Central memory CD8-positive, alpha-beta T cell (primary cell): ENCODE measurements around the gene WNT3A.
"Not testable (repeated sequence)": the region's sequence is repeated elsewhere in the genome, so short reads cannot be mapped to it uniquely, and the experiment has no call there.

Source experiments
- ATAC-seq: fragments of 150-1000 bp; cut with Tn5 transposase; replicated peaks from 2 replicates; pipeline ENCODE4 v1.10.0; 2022; ENCODE audit warnings: mild to moderate bottlenecking, moderate FRiP score, moderate number of reproducible peaks; ENCODE audit not compliant: poor library complexity, severe bottlenecking; ENCODE audit errors: extremely low read depth
- DNase-seq, 2 donors: peaks; one replicate each; pipeline ENCODE4 v3.0.0; 2021; ENCODE audit warnings: low spot score in 2 of 2
- H3K27ac Mint-ChIP-seq: one replicate; pipeline ENCODE4 v1.8.0; 2022; ENCODE audit warnings: low read depth, mild to moderate bottlenecking, moderate library complexity, mixed read lengths
- H3K27me3 Mint-ChIP-seq: one replicate; pipeline ENCODE4 v1.8.0; 2022; ENCODE audit warnings: mixed read lengths
- H3K36me3 Mint-ChIP-seq: one replicate; pipeline ENCODE4 v1.8.0; 2022; ENCODE audit warnings: mild to moderate bottlenecking, moderate library complexity, mixed read lengths; ENCODE audit not compliant: insufficient read depth
- H3K4me1 Mint-ChIP-seq: one replicate; pipeline ENCODE4 v1.8.0; 2022; ENCODE audit warnings: mixed read lengths
- H3K4me3 Mint-ChIP-seq: one replicate; pipeline ENCODE4 v1.8.0; 2022; ENCODE audit warnings: mild to moderate bottlenecking, moderate library complexity, mixed read lengths
- H3K9me3 Mint-ChIP-seq: one replicate; pipeline ENCODE4 v1.8.0; 2022; ENCODE audit warnings: mixed read lengths

WNT3A gene

DNA sequence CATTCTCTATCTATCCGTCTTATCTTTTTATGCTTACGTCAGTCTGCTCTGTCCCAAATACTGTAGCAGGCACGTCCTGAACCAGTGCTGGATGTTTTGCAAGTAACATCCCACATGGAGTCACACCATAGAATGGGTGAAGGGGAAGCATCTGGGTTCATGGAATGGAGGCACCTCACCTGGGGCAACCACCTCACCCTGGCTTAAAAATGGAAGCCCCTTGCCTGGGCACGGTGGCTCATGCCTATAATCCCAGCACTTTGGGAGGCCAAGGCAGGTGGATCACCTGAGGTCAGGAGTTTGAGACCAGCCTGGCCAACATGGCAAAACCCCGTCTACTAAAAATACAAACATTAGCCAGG is 12.9 kb downstream of the WNT3A start:
- ATAC-seq, H3K4me1 Mint-ChIP-seq, DNase-seq, H3K4me3 Mint-ChIP-seq, H3K27ac Mint-ChIP-seq, H3K36me3 Mint-ChIP-seq, H3K27me3 Mint-ChIP-seq, H3K9me3 Mint-ChIP-seq: not testable (repeated sequence)

DNA sequence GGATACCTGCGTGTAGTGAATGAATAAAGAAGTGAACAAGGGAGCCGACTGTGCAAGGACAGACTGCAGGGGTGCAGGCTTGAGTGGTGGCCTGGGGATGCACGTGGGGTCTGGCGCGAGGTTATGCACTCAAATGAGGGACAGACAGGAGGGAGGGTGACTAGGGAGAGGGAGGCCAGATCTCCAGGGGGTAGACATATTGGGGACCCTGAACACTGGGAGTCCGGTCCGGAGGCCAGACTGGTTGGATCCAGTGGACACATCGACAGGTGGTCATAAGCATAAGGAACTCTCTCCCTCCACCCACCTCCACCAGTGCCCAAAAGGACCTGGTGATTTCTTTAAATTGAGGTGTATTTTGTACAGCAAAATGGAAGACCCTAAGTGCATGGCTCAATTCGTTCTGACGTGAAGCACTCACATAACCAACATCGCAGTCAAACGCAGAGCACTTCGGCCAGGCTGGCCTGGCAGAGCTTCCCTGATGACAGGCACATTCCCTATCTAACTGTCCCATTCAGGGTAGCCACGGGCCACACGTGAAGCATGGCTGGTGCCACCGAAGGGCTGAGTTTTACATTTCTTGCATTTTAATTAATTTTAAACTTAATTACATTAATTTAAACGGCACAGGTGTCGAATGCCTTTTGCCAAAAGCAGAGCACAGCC is 14.0 kb downstream of the WNT3A start:
- Mint-ChIP-seq H3K4me1 (no peaks in the 10 kb centered on the region), H3K27ac (no peak overlapping the region), H3K27me3 (no peaks in the 10 kb centered on the region), H3K4me3 (no peak overlapping the region), H3K36me3 (peaks cover 1% of the 10 kb centered on the region), H3K9me3 (no peaks in the 10 kb centered on the region)
- no peak for DNase-seq
- ATAC-seq, result no peak

DNA sequence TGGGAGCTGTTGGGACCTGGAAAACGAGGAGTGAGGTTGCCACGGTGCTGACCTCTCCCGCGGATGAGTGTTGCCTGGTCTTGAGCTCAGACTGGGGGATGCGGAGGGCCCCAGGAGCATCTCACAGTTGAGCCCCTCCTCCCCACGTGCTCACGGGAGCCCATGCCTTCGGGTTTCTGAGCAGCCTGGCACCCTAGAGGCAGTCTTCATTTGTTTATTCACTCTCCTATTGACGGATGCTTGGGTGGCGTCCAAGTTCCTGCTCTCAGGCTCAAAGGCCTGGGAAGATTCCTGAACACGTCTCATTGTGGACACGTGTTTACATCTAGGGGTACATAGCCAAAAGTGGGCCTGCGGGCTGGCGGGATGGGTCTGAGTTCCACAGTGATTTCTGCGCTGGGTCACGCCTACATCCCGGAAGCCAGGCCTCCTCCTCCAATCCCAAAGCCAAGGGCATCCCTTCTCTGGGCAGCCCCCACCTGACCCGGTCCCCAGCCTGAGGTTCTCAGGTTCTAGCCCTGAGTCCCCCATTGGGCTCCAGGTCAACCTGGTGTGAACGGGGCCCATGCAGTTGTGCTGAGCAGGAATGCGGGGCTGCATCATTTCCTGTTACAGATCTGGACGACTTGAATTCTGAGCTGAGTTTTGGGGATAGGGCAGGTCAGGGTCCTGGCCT is 14.7 kb downstream of the WNT3A start:
- H3K9me3 Mint-ChIP-seq, result no peaks in the 10 kb centered on the region
- ATAC-seq (no peak), DNase-seq (no peak)
- peaks cover 1% of the 10 kb centered on the region for H3K36me3 Mint-ChIP-seq
- no peaks in the 10 kb centered on the region for H3K4me1 Mint-ChIP-seq
- no peaks in the 10 kb centered on the region for H3K27me3 Mint-ChIP-seq
- no peak overlapping the region for H3K4me3 Mint-ChIP-seq
- H3K27ac Mint-ChIP-seq, result no peak overlapping the region

DNA sequence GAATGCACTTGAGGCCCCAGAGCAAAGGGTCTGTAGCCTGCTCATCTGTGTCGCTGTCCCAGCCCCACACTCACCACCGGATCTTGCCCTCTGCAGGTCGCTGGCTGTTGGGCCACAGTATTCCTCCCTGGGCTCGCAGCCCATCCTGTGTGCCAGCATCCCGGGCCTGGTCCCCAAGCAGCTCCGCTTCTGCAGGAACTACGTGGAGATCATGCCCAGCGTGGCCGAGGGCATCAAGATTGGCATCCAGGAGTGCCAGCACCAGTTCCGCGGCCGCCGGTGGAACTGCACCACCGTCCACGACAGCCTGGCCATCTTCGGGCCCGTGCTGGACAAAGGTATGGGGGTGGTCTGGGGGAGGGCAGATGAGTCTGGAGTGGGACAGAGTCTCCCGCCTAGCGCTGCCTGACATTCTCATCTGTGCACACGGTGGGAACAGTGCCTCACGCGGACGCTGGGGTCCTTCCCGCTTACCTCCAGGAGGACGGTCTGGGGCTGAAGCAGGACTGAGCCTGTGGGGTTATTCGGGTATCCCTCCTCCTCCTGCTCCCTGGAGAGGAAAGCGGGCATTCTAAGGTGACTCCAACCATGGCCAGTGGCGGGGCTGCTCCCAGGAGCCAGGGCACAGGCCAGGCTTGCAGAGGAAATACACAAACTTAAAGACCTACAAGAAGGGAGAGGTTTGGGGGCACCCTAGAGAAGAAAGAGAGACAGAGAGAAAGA is 15.9 kb downstream of the WNT3A start:
- ATAC-seq, result no peak
- Mint-ChIP-seq H3K4me1 (no peaks in the 10 kb centered on the region), H3K27me3 (peaks cover 9% of the 10 kb centered on the region), H3K36me3 (peaks cover 1% of the 10 kb centered on the region), H3K4me3 (no peak overlapping the region), H3K9me3 (no peaks in the 10 kb centered on the region), H3K27ac (no peak overlapping the region)
- no peak for DNase-seq

DNA sequence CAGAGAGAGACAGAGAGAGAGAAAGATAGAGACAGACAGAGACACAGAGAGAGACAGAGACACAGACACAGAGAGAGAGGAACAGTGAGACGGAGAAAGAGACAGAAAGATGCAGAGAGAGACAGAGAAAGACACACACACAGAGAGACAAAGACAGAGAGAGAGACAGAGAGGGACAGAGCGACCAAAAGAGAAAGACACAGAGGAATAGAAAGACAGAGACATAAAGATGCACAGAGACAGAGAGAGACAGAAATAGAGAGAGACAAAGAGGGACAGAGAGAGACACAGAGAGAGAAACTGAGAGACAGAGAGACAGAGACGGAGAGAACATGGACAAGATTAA is 16.5 kb downstream of the WNT3A start:
- Mint-ChIP-seq H3K27ac (no peak overlapping the region), H3K4me3 (no peak overlapping the region), H3K27me3 (peaks cover 12% of the 10 kb centered on the region), H3K36me3 (no peaks in the 10 kb centered on the region), H3K4me1 (no peaks in the 10 kb centered on the region), H3K9me3 (no peaks in the 10 kb centered on the region)
- no peak for ATAC-seq
- no peak for DNase-seq

DNA sequence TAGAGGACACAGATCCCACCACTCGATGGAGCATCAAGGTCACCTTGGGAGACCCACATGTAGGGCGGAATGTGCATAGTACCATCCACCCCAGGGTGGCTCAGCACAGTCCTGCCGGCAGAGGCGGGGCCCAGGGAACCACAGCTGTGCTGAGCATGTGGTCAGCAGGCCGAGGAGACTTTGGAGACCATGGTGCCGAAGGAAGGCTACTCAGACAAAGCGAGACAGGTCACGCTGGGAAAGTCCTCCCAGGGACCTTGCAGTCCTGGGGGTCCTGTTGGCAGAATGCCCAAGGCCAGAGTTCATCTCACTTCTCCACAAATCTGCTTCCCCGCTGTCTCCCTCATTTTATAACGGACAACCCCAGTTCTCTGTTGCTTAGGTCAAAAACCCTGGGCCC is 22.5 kb downstream of the WNT3A start:
- H3K36me3 Mint-ChIP-seq, result no peaks in the 10 kb centered on the region
- no peak overlapping the region for H3K27ac Mint-ChIP-seq
- DNase-seq (no peak), ATAC-seq (no peak)
- H3K9me3 Mint-ChIP-seq, result no peaks in the 10 kb centered on the region
- peaks cover 48% of the 10 kb centered on the region for H3K27me3 Mint-ChIP-seq
- H3K4me3 Mint-ChIP-seq, result no peak overlapping the region
- no peaks in the 10 kb centered on the region for H3K4me1 Mint-ChIP-seq

DNA sequence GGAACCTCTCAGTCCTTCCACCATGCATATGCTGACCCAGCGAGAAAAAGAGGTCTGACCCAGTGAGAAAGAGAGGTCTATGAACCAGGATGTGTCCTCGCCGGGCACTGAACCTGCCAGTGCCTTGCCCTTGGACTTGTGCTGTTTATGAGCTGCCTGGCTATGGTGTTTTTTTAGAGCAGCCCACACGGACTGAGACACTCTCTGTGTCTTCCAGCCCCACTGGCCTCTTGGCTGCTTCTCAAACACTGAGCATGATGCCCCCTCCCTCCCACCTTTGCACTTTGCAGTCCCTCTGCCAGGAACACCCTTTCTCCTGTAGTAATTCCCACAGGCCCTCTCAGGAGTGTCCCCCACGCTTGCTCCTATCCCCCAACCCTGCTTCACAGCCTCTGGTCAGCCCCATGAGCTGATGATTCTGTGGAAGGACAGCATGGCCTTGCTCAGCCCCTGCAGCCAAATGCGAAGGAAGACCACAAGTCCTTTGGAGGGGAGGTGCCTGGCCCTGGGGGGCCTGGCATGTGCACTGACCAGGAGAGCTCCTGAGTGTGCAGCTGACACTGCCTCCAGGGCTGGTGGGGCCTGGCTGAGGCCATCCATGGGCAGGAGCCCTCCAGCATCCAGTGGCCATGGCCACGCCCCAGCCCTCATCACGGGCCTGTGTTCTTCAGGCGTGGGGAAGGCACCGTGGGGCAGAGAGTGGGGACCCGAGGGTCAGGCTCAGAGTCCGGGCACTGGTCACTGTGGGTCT is 23.8 kb downstream of the WNT3A start:
- DNase-seq (no peak), ATAC-seq (no peak)
- H3K9me3 Mint-ChIP-seq, result no peaks in the 10 kb centered on the region
- H3K27me3 Mint-ChIP-seq, result peaks cover 62% of the 10 kb centered on the region
- no peak overlapping the region for H3K4me3 Mint-ChIP-seq
- H3K36me3 Mint-ChIP-seq, result no peaks in the 10 kb centered on the region
- no peak overlapping the region for H3K27ac Mint-ChIP-seq
- H3K4me1 Mint-ChIP-seq, result no peaks in the 10 kb centered on the region

DNA sequence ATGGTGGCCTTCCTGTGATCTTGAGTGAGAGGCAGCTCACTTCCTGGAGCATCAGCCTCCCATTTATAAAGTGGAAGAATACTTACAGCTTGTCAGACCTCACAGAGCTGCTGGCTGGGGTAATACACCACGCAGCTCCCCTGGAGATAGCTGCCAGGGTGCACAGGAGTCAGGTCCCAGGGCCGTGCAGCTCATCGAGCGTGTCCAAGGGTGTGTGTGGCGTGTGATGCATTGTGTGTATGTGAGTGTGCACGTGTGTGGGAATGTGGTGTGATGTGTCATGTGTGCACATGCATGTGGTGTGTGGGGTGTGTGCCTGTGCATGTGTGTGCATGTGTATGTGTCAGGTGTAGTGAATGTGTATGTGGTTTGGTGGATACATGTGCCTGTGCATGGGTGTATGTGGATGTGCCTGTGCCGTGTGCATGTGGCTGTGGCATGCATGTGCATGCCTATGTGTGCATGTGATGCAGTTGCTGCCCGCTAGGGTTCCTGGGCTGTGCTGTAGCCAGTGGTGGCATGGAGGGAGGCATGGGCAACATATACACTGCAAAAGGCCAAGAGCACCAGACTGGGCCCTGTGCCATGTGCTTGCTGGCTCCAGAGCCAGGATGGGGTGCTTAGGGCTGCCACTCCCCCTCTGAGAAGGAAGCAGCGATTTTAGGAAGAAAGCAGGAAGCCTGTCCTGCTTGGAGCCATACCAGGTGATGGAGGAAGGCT is 24.6 kb downstream of the WNT3A start:
- ATAC-seq, result no peak
- no peaks in the 10 kb centered on the region for H3K4me1 Mint-ChIP-seq
- no peaks in the 10 kb centered on the region for H3K9me3 Mint-ChIP-seq
- H3K27ac Mint-ChIP-seq, result no peak overlapping the region
- H3K36me3 Mint-ChIP-seq, result no peaks in the 10 kb centered on the region
- H3K27me3 Mint-ChIP-seq, result peaks cover 70% of the 10 kb centered on the region
- DNase-seq, result no peak
- H3K4me3 Mint-ChIP-seq, result no peak overlapping the region

DNA sequence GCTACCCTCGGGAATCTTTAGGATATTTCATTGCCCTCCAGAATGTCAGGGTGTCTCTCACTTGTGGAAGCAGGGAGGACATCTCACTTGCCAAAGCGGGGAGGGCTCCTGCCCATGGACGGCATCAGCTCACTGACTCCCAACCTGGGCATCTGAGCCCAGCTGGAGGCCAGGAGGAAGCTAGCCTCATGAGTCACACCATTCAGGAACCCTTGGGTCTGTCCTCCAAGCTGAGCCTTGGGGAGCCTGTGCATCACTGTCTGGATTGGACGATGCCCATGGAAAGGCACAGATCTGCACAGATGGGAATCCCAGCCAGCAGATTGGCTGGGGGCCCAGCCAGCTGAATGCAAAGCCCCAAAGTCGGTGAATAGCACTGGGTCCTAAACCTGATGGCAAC is 25.2 kb downstream of the WNT3A start:
- Mint-ChIP-seq H3K27ac (no peak overlapping the region), H3K36me3 (no peaks in the 10 kb centered on the region), H3K4me1 (no peaks in the 10 kb centered on the region), H3K9me3 (no peaks in the 10 kb centered on the region), H3K27me3 (peaks cover 73% of the 10 kb centered on the region), H3K4me3 (no peak overlapping the region)
- DNase-seq (no peak), ATAC-seq (no peak)

DNA sequence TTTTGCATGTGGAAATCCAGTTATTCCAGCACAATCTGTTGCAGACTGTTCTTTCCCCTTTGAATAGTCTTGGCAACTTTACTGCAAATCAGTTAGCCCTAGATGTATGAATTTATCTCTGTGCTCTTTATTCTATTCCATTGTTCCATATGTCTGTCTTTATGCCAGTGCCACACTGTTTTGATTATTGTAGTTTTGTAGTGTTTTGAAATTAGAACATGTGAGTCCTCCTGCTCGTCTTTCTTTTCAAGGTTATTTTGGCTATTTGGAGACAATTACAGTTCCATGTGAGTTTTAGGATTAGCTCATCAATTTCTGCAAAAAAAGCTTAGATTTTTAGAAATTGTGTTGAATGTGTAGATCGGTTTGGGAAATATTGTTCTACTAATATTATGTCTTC is 26.6 kb downstream of the WNT3A start:
- no peaks in the 10 kb centered on the region for H3K9me3 Mint-ChIP-seq
- no peaks in the 10 kb centered on the region for H3K36me3 Mint-ChIP-seq

DNA sequence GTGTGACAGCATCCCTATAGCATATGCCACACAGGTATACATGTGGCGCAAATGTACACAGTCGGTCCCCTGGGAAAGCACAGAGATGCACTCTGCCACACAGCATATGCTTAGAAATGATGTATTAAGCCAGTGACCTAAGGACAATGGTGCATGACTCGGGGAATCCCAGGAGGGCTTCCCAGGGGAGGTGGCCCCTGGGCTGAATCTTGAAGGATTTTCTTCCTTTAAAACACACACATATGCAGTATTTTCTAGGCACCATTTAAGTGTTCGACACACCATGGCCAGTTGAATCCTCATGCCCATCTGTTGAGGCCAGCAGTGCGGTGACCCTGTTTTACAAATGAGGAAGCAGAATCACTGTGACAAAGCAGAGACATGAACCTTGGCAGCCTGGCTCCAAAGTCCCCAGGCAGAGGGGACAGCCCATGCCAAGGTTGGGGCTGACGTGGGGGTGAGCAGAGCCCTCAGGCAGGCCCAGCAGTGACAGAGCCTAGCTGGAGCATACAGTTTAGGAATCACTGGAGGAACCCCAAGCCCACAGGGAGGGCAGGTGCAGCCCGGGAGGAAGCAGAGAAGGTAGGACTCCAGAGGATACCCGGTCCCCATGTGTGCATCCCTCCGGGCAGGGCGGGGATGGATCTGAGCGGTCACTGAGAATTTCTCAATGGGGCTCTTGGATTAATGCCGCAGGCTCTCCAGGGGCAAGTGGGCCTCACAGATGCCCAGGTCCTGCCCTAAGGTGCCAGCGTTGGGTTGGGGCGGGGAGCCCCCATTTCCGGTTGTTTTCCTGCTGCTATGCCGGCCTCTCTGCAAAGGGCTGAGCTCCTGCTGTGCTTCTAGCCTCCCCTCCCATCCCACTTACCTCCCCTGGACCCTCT is 28.4 kb downstream of the WNT3A start:
- peaks cover 65% of the 10 kb centered on the region for H3K27me3 Mint-ChIP-seq
- H3K9me3 Mint-ChIP-seq, result no peaks in the 10 kb centered on the region
- H3K4me1 Mint-ChIP-seq, result no peaks in the 10 kb centered on the region
- H3K27ac Mint-ChIP-seq, result no peak overlapping the region
- no peak overlapping the region for H3K4me3 Mint-ChIP-seq
- H3K36me3 Mint-ChIP-seq, result no peaks in the 10 kb centered on the region
- ATAC-seq (no peak), DNase-seq (no peak)

More for the DNA sequence above, 26.6 kb downstream of the WNT3A start:
- Mint-ChIP-seq H3K27me3 (peaks cover 65% of the 10 kb centered on the region), H3K4me3 (no peak overlapping the region), H3K4me1 (no peaks in the 10 kb centered on the region), H3K27ac (no peak overlapping the region)
- DNase-seq (no peak), ATAC-seq (no peak)
